GM21576 (cell line): ENCODE measurements around the gene GDI1.

Experiments used
- ATAC-seq: cut with Tn5 transposase; IDR thresholded peaks from one replicate; pipeline ENCODE4 v1.9.1; 2021; ENCODE audit warnings: mild to moderate bottlenecking, moderate library complexity; ENCODE audit not compliant: unreplicated experiment

GDI1 gene

GRCh38 chrX:154459832-154460231, 22.9 kb downstream of the GDI1 start:
- no peak for ATAC-seq

- ATAC-seq: no peak
Measured at GRCh38 chrX:154460326-154460725, 23.4 kb downstream of the GDI1 start.

- no peak for ATAC-seq
Measured at GRCh38 chrX:154462396-154462795, 25.4 kb downstream of the GDI1 start.

- ATAC-seq: no peak
Measured at GRCh38 chrX:154463611-154464220, 26.8 kb downstream of the GDI1 start.

GRCh38 chrX:154464806-154465365, 27.9 kb downstream of the GDI1 start:
- no peak for ATAC-seq

- no peak for ATAC-seq
Measured at GRCh38 chrX:154465601-154466000, 28.6 kb downstream of the GDI1 start.

- ATAC-seq: no peak
Measured at GRCh38 chrX:154466036-154466435, 29.1 kb downstream of the GDI1 start.

- no peak for ATAC-seq
Measured at GRCh38 chrX:154466907-154467306, 30.0 kb downstream of the GDI1 start.

GRCh38 chrX:154467556-154467955, 30.6 kb downstream of the GDI1 start:
- no peak for ATAC-seq

GRCh38 chrX:154468217-154468616, 31.3 kb downstream of the GDI1 start:
- ATAC-seq: no peak

- ATAC-seq: no peak
Measured at GRCh38 chrX:154469114-154469513, 32.2 kb downstream of the GDI1 start.

GRCh38 chrX:154469880-154470279, 32.9 kb downstream of the GDI1 start:
- no peak for ATAC-seq

GRCh38 chrX:154470434-154470833, 33.5 kb downstream of the GDI1 start:
- no peak for ATAC-seq

- no peak for ATAC-seq
Measured at GRCh38 chrX:154470914-154471568, 34.1 kb downstream of the GDI1 start.

- ATAC-seq: no peak
Measured at GRCh38 chrX:154471839-154472684, 35.1 kb downstream of the GDI1 start.

GRCh38 chrX:154472685-154473632, 36.0 kb downstream of the GDI1 start:
- ATAC-seq: no peak

GRCh38 chrX:154473683-154474082, 36.7 kb downstream of the GDI1 start:
- ATAC-seq: no peak

GRCh38 chrX:154476821-154477220, 39.9 kb downstream of the GDI1 start:
- no peak for ATAC-seq

- no peak for ATAC-seq
Measured at GRCh38 chrX:154477891-154478477, 41.0 kb downstream of the GDI1 start.
